Colonic mucosa (tissue), 4 donors: ENCODE data around the gene EGFL7. TPM values are rescaled to one million over a fixed set of nuclear protein-coding genes. Genes with fewer than 3 reads are reported as not detected.
A peak's percentile ranks its signal among the peaks of the same experiment; 100 is the strongest.

ENCODE experiments used
- DNase-seq: peaks from one replicate; pipeline ENCODE4 v3.0.0-alpha.2; 2020
- H3K27ac ChIP-seq: fragments of 200-600 bp; one replicate; pipeline ENCODE4 v1.8.0; 2021
- H3K27me3 ChIP-seq: fragments of 200-600 bp; one replicate; pipeline ENCODE4 v1.8.0; 2021
- H3K36me3 ChIP-seq: fragments of 200-600 bp; one replicate; pipeline ENCODE4 v1.8.0; 2021
- H3K4me1 ChIP-seq: fragments of 200-600 bp; one replicate; pipeline ENCODE4 v1.8.0; 2021; ENCODE audit warnings: mild to moderate bottlenecking
- H3K4me3 ChIP-seq: fragments of 200-600 bp; one replicate; pipeline ENCODE4 v1.8.0; 2021
- H3K9ac ChIP-seq, 2 donors: one replicate each; pipeline ENCODE4 v1.7.0; 2013; ENCODE audit warnings: control low read depth in 2 of 2, low read depth in 2 of 2, low read length in 2 of 2
- H3K9me3 ChIP-seq: fragments of 200-600 bp; one replicate; pipeline ENCODE4 v1.8.0; 2021
- CTCF ChIP-seq: fragments of 200-600 bp; IDR thresholded peaks from one replicate; pipeline ENCODE4 v1.8.0; 2022; ENCODE audit warnings: antibody characterized with exemption, mild to moderate bottlenecking
- intact Hi-C: fragments of 100-400 bp; cut with DNase I; formaldehyde crosslinking; loops from one replicate; pipeline ENCODE4 v1.14.1; 2022
- total RNA-seq, 2 donors: library from RNA; stranded (reverse); fragmentation: NEBNext Ultra II Directional in 1 of 2; extraction: Animal tissue kit (Norgen Biotek cat#: 25700) in 1 of 2; gene quantifications; one replicate each; pipeline ENCODE4 v1.2.1, GENCODE V29; 2021
- donor health status: healthy.
- donor health status: DM: no; HTN: no; CAD: no.
- donor health status: DM: no; HTN: no; CAD: no.

EGFL7 gene
- 10 to 100 TPM; 17.3 to 28.4 TPM for total RNA-seq

DNA sequence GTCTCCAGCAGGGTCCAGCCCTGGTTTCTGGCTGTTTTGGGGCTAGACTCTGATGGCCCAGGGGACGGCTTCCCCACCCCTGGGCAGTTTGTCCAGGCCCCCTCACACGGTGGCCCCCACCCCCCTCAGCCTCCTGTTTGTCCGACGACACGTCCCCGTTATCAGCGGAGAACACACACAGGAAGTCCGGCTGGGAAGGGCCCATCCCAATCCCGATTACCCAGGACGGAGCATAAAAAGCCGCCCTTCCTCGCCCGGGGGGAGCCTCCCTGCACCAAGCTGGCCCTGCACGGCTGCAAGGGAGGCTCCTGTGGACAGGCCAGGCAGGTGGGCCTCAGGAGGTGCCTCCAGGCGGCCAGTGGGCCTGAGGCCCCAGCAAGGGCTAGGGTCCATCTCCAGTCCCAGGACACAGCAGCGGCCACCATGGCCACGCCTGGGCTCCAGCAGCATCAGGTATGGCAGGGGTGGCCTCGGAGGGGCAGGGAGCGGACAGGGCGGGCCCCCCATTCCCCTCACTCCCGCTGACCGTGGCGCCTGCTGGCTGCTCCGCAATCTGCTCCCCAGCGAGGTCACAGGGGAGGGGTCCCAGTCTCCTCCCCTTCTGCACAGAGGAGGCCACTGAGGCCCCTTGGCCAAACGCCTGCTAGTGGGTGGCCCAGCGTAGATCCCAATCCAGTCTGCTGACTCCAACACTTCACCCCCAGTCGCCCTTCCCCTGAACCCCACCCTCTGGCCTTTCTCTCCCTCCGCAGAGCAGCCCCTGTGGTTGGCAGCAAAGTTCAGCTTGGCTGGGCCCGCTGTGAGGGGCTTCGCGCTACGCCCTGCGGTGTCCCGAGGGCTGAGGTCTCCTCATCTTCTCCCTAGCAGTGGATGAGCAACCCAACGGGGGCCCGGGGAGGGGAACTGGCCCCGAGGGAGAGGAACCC lies at the start of gene EGFL7:
TSS of gene EGFL7 (plus strand) at position 261 of the 926 bp plus-strand sequence. CDS start 5,367 bp downstream, outside the sequence.
- intact Hi-C loops, result no loop called here

DNA sequence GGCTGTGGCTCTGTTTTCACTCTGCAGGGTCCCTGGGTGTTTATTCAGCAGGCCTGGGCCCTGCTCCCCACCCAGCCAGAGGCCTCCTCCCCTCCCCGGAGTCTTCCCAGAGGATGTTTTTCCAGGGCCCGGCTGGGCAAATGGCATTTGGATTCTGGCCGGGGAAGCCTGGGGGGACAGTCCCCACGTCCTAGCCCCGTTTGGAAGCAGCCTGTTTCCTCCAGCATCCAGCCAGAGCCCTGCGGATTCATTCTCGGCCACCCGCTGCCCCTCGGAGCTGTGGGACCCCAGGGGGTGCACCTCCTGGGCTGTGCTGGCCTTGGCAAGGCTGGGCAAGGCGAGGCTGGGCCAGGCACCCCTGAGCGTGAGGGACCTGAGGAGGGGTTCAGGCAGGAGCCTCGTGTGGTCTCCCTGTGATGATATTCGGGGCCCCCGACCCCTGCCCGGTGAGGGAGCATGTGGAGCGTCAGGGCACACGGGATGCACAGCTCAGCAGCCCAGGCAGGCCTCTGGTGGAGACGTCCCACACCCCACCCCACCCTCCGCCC lies 48.8 kb upstream of the EGFL7 start:
- intact Hi-C loops, result no loop called here
- no peaks in the 10 kb centered on the region for H3K36me3 ChIP-seq
- no peak overlapping the region for H3K9ac ChIP-seq
- no peaks in the 10 kb centered on the region for H3K27me3 ChIP-seq
- H3K4me1 ChIP-seq, result peaks cover 8% of the 10 kb centered on the region
- TF ChIP-seq CTCF, result no peak
- H3K9me3 ChIP-seq, result no peaks in the 10 kb centered on the region
- no peak overlapping the region for H3K4me3 ChIP-seq
- H3K27ac ChIP-seq, result peak overlapping the region; percentile 17
- DNase-seq, result peak; percentile 17

More for the DNA sequence above, at the start of gene EGFL7:
- H3K9ac ChIP-seq, result peak within 1 kb of the TSS in 1 of 2 donors; percentile 12
- H3K4me1 ChIP-seq, result peaks cover 4% of the 10 kb centered on the region
- peak within 1 kb of the TSS; percentile 40 for H3K4me3 ChIP-seq
- H3K27me3 ChIP-seq, result peaks cover 60% of the 10 kb centered on the region
- H3K36me3 ChIP-seq, result no peaks in the 10 kb centered on the region
- peak within 1 kb of the TSS; percentile 40 for H3K27ac ChIP-seq
- TF ChIP-seq CTCF, result no peak
- no peaks in the 10 kb centered on the region for H3K9me3 ChIP-seq
- DNase-seq, result no peak

GRCh38 chr9:136614372-136614922 lies 48.3 kb upstream of the EGFL7 start:
- Histone ChIP-seq H3K4me3 (no peak overlapping the region), H3K36me3 (no peaks in the 10 kb centered on the region), H3K9me3 (no peaks in the 10 kb centered on the region), H3K27ac (peak overlapping the region; percentile 7), H3K27me3 (no peaks in the 10 kb centered on the region), H3K9ac (peak overlapping the region in 1 of 2 donors; percentile 12), H3K4me1 (peaks cover 12% of the 10 kb centered on the region)
- no peak for TF ChIP-seq CTCF
- intact Hi-C loops, result no loop called here
- DNase-seq, result peak; percentile 45

DNA sequence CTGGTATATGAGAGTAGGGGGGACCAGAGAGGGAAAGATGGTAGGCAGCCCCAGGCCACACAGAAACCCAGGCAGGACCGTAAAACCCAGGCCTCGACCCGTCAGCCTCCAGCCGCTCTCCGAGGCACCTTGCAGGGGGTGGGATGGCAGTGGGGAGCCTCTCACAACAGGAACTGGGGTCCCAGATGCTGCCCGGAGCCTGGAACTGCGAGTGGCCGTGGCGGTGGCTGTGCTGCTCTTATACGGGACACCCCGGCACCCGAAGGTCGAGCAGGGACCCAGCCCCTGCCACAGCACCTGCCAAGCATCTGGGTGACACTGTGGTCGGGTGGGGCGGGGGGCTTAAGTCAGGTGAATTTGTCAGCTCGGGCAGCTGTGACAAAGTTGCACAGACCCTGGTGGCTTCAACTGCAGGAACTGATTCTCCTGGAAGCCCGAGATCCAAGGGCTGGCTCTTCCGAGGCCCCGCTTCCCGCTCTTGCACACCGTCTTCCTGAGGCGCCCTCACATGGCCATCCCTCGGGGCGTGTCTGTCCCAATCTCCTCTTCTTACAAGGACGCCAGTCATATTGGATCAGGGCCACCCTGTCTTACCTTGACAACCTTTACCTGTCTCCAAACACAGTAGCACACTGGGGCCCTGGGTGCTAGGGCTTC lies 47.6 kb upstream of the EGFL7 start:
- intact Hi-C loops, result no loop called here
- no peak for TF ChIP-seq CTCF
- Histone ChIP-seq H3K9ac (peak overlapping the region in 1 of 2 donors; percentile 12), H3K27ac (peak overlapping the region; percentile 7), H3K4me1 (peaks cover 12% of the 10 kb centered on the region), H3K9me3 (no peaks in the 10 kb centered on the region), H3K36me3 (no peaks in the 10 kb centered on the region), H3K27me3 (no peaks in the 10 kb centered on the region), H3K4me3 (no peak overlapping the region)
- DNase-seq, result peak; percentile 76

DNA sequence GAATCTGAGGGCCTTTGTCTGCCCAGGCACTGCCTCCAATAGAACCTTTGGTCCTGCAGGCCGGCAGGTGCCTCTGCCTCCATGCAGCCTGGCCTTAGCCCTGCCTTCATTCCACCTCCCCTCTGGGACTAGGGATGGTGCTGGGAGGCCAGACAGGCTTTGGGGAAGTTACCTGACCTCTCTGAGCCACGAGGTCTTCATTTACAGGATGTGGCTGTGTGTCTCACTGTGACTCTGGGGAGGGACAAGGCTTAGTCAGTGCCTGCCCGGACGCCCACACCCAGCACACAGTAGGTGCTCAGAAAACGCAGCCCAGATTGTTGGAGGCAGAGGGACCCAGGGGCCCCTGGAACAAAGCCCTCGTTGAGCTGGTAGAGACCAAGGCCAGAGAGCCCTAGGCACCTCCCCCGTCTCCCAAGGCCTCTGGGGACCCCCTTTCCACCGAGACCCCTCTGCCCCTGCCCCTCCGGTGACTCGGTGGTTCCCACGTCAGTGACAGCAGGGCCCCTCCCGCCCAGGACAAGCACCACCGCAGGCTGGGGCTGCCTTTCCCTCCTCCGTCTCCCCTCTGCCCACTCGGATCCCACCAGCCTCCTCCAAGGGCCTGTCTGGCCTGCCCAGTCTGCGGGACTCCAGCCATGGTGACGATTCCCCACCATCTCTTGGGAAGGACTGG lies 46.9 kb upstream of the EGFL7 start:
- Histone ChIP-seq H3K9me3 (no peaks in the 10 kb centered on the region), H3K4me3 (no peak overlapping the region), H3K36me3 (no peaks in the 10 kb centered on the region), H3K4me1 (peaks cover 12% of the 10 kb centered on the region), H3K27ac (no peak overlapping the region), H3K27me3 (no peaks in the 10 kb centered on the region), H3K9ac (peak overlapping the region in 1 of 2 donors; percentile 1)
- peak; percentile 21 for DNase-seq
- no peak for TF ChIP-seq CTCF
- intact Hi-C loops, result no loop called here
